Neutrophil (primary cell): ENCODE measurements around the gene MED12L.

ENCODE experiments used
- H3K27ac ChIP-seq: fragments of 200-600 bp; sonication (generic); 2 replicates; pipeline ENCODE4 v1.5.1; 2016; ENCODE audit warnings: mild to moderate bottlenecking, moderate library complexity
- H3K27me3 ChIP-seq: fragments of 200-600 bp; sonication (generic); 2 replicates; pipeline ENCODE4 v1.6.0; 2016; ENCODE audit warnings: mild to moderate bottlenecking
- H3K36me3 ChIP-seq: fragments of 200-600 bp; sonication (generic); 2 replicates; pipeline ENCODE4 v1.5.1; 2017
- H3K4me1 ChIP-seq, 2 experiments: fragments of 200-600 bp in 1 of 2; sonication (generic) in 1 of 2; 1 replicate in 1 of 2; 2 replicates in 1 of 2; pipeline versions ENCODE4 v1.5.1 to v1.6.1; 2013 to 2016; ENCODE audit warnings: low read depth in 1 of 2, low read length in 1 of 2, mild to moderate bottlenecking in 1 of 2, moderate library complexity in 1 of 2; ENCODE audit not compliant: control insufficient read depth in 1 of 2, insufficient read depth in 1 of 2
- H3K4me3 ChIP-seq, 2 experiments: fragments of 200-600 bp in 1 of 2; sonication (generic) in 1 of 2; 1 replicate in 1 of 2; 2 replicates in 1 of 2; pipeline ENCODE4 v1.5.1; 2013 to 2016; ENCODE audit warnings: low read depth in 1 of 2, low read length in 1 of 2, mild to moderate bottlenecking in 1 of 2, moderate library complexity in 1 of 2
- H3K9me3 ChIP-seq: fragments of 200-600 bp; sonication (generic); 2 replicates; pipeline ENCODE4 v1.5.1; 2016
- CTCF ChIP-seq: fragments of 200-600 bp; sonication (generic); IDR thresholded peaks from 2 replicates; pipeline ENCODE4 v1.5.1; 2016; ENCODE audit warnings: antibody characterized with exemption

The MED12L gene

GRCh38 chr3:151085889-151086483 lies 522 bp downstream of the MED12L start:
- Histone ChIP-seq H3K9me3 (no peaks in the 10 kb centered on the region), H3K36me3 (no peaks in the 10 kb centered on the region), H3K27ac (no peak overlapping the region), H3K4me3 (peak overlapping the region; percentile 68 to 76), H3K27me3 (peaks cover 75% of the 10 kb centered on the region), H3K4me1 (peaks cover 24% of the 10 kb centered on the region in 2 experiments)
- no peak for TF ChIP-seq CTCF

- Histone ChIP-seq H3K36me3 (no peaks in the 10 kb centered on the region), H3K27ac (no peak overlapping the region), H3K27me3 (peaks cover 72% of the 10 kb centered on the region), H3K9me3 (no peaks in the 10 kb centered on the region), H3K4me3 (peak overlapping the region; percentile 68 to 76), H3K4me1 (peaks cover 24% of the 10 kb centered on the region in 2 experiments)
- TF ChIP-seq CTCF, result no peak
Observed at GRCh38 chr3:151086484-151087456, 1.3 kb downstream of the MED12L start.

- H3K4me3 ChIP-seq, result peak overlapping the region in 1 of 2 experiments; percentile 76
- TF ChIP-seq CTCF, result no peak
- H3K9me3 ChIP-seq, result no peaks in the 10 kb centered on the region
- H3K36me3 ChIP-seq, result no peaks in the 10 kb centered on the region
- H3K27me3 ChIP-seq, result peaks cover 63% of the 10 kb centered on the region
- no peak overlapping the region for H3K27ac ChIP-seq
- H3K4me1 ChIP-seq, result peaks cover 24% of the 10 kb centered on the region in 2 experiments
Observed at GRCh38 chr3:151087648-151088047, 2.2 kb downstream of the MED12L start.

- Histone ChIP-seq H3K4me3 (no peak overlapping the region), H3K4me1 (peaks cover 5 to 17% of the 10 kb centered on the region in 2 experiments), H3K36me3 (no peaks in the 10 kb centered on the region), H3K27me3 (peaks cover 21% of the 10 kb centered on the region), H3K9me3 (no peaks in the 10 kb centered on the region), H3K27ac (no peak overlapping the region)
- TF ChIP-seq CTCF, result no peak
Observed at GRCh38 chr3:151091685-151092345, 6.4 kb downstream of the MED12L start.

- no peak for TF ChIP-seq CTCF
- Histone ChIP-seq H3K27me3 (peaks cover 8% of the 10 kb centered on the region), H3K4me1 (peaks cover 0 to 6% of the 10 kb centered on the region in 2 experiments), H3K27ac (no peak overlapping the region), H3K4me3 (no peak overlapping the region), H3K36me3 (no peaks in the 10 kb centered on the region), H3K9me3 (no peaks in the 10 kb centered on the region)
Observed at GRCh38 chr3:151093148-151093547, 7.7 kb downstream of the MED12L start.
